HEK293 (cell line): ENCODE measurements around the gene CMTM2.

Experiments
- CTCF ChIA-PET: fragments of 350-600 bp; formaldehyde crosslinking; extraction: SDS; loops from one replicate; lab custom pipeline; 2021; ENCODE audit warnings: antibody characterized with exemption; lab: Yijun Ruan, JAX
- POLR2A ChIA-PET: fragments of 300-600 bp; formaldehyde crosslinking; extraction: SDS; loops from one replicate; lab custom pipeline; 2020; ENCODE audit warnings: antibody characterized with exemption, inconsistent platforms; lab: Yijun Ruan, JAX
- H3K27ac ChIP-seq: fragments of 200-500 bp; sonication (Bioruptor generic); 2 replicates; pipeline ENCODE4 v1.5.1; 2014; ENCODE audit warnings: low read depth, low read length, control low read depth, inconsistent platforms; ENCODE audit errors: extremely low read depth
- H3K36me3 ChIP-seq, 2 experiments: fragments of 200-500 bp in 1 of 2; sonication (Bioruptor generic) in 1 of 2; 1 replicate in 1 of 2; 2 replicates in 1 of 2; pipeline ENCODE4 v1.5.1; 2014 to 2017; ENCODE audit warnings: inconsistent platforms in 2 of 2, low read length in 2 of 2; ENCODE audit not compliant: control insufficient read depth in 2 of 2, insufficient read depth in 1 of 2
- H3K4me1 ChIP-seq: fragments of 200-500 bp; sonication (Bioruptor generic); 2 replicates; pipeline ENCODE4 v1.5.1; 2014; ENCODE audit warnings: mild to moderate bottlenecking, low read length, inconsistent platforms; ENCODE audit not compliant: control insufficient read depth, insufficient read depth
- H3K4me3 ChIP-seq: 2 replicates; pipeline ENCODE4 v1.5.1; 2011; ENCODE audit warnings: low read depth, mild to moderate bottlenecking, control low read depth, low read length, moderate library complexity
- H3K9me3 ChIP-seq: fragments of 200-500 bp; sonication (Bioruptor generic); 2 replicates; pipeline ENCODE4 v1.5.1; 2014; ENCODE audit warnings: low read depth, low read length, inconsistent platforms; ENCODE audit not compliant: control insufficient read depth, insufficient read depth
- BCL11B ChIP-seq: fragments of 450-650 bp; formaldehyde crosslinking; IDR thresholded peaks from 2 replicates; pipeline ENCODE4 v1.5.1; 2016; ENCODE audit warnings: low read depth, missing biosample characterization, missing genetic modification characterization
- FEZF1 ChIP-seq: fragments of 450-650 bp; formaldehyde crosslinking; IDR thresholded peaks from 2 replicates; pipeline ENCODE4 v1.5.1; 2016; ENCODE audit warnings: missing biosample characterization, missing genetic modification characterization
- GLIS1 ChIP-seq: fragments of 450-650 bp; formaldehyde crosslinking; IDR thresholded peaks from 2 replicates; pipeline ENCODE4 v1.5.1; 2016; ENCODE audit warnings: missing biosample characterization, missing genetic modification characterization
- HOXA7 ChIP-seq: sonication (generic); formaldehyde crosslinking; IDR thresholded peaks from 2 replicates; pipeline ENCODE4 v1.8.1; 2022; ENCODE audit warnings: missing genetic modification reagents, borderline replicate concordance
- IKZF3 ChIP-seq: fragments of 450-650 bp; IDR thresholded peaks from 2 replicates; pipeline ENCODE4 v1.5.0; 2018; ENCODE audit warnings: missing biosample characterization, mild to moderate bottlenecking, missing genetic modification characterization, moderate library complexity
- KLF1 ChIP-seq: fragments of 450-650 bp; formaldehyde crosslinking; IDR thresholded peaks from 2 replicates; pipeline ENCODE4 v1.5.1; 2016; ENCODE audit warnings: missing biosample characterization, missing genetic modification characterization
- OSR2 ChIP-seq: fragments of 450-650 bp; formaldehyde crosslinking; IDR thresholded peaks from 2 replicates; pipeline ENCODE4 v1.5.1; 2016; ENCODE audit warnings: missing biosample characterization, missing genetic modification characterization
- TCF7L2 ChIP-seq: IDR thresholded peaks from 2 replicates; pipeline ENCODE4 v1.6.1; 2011; ENCODE audit warnings: low read depth, mild to moderate bottlenecking, inconsistent platforms, low read length, moderate library complexity, borderline replicate concordance
- ZIC2 ChIP-seq: fragments of 450-650 bp; formaldehyde crosslinking; IDR thresholded peaks from 2 replicates; pipeline ENCODE4 v1.5.1; 2016; ENCODE audit warnings: missing biosample characterization, missing genetic modification characterization
- ZNF132 ChIP-seq: fragments of 450-650 bp; formaldehyde crosslinking; IDR thresholded peaks from 2 replicates; pipeline ENCODE4 v1.5.1; 2017; ENCODE audit warnings: missing biosample characterization, missing genetic modification characterization, borderline replicate concordance
- ZNF148 ChIP-seq: fragments of 450-650 bp; formaldehyde crosslinking; IDR thresholded peaks from 2 replicates; pipeline ENCODE4 v1.5.0; 2017; ENCODE audit warnings: missing biosample characterization, missing genetic modification characterization, borderline replicate concordance
- ZNF174 ChIP-seq: fragments of 450-650 bp; formaldehyde crosslinking; IDR thresholded peaks from 2 replicates; pipeline ENCODE4 v1.5.0; 2017; ENCODE audit warnings: missing biosample characterization, mild to moderate bottlenecking, missing genetic modification characterization
- ZNF24 ChIP-seq: fragments of 450-650 bp; formaldehyde crosslinking; IDR thresholded peaks from 2 replicates; pipeline ENCODE4 v1.5.1; 2016; ENCODE audit warnings: missing biosample characterization, missing genetic modification characterization
- ZNF335 ChIP-seq: fragments of 450-650 bp; formaldehyde crosslinking; conservative IDR thresholded peaks from 2 replicates; pipeline ENCODE4 v1.5.1; 2016; ENCODE audit warnings: missing biosample characterization, missing genetic modification characterization
- ZNF548 ChIP-seq: fragments of 450-650 bp; formaldehyde crosslinking; IDR thresholded peaks from 2 replicates; pipeline ENCODE4 v1.5.1; 2016; ENCODE audit warnings: missing biosample characterization, missing genetic modification characterization
- ZNF561 ChIP-seq: fragments of 450-650 bp; IDR thresholded peaks from 2 replicates; pipeline ENCODE4 v1.5.1; 2018; ENCODE audit warnings: missing biosample characterization, missing genetic modification characterization, borderline replicate concordance
- ZNF600 ChIP-seq: fragments of 450-650 bp; formaldehyde crosslinking; IDR thresholded peaks from 2 replicates; pipeline ENCODE4 v1.5.1; 2016; ENCODE audit warnings: missing biosample characterization, missing genetic modification characterization
- ZNF777 ChIP-seq: fragments of 450-650 bp; formaldehyde crosslinking; IDR thresholded peaks from 2 replicates; pipeline ENCODE4 v1.5.1; 2017; ENCODE audit warnings: missing biosample characterization, missing genetic modification characterization, borderline replicate concordance
- ZSCAN30 ChIP-seq: fragments of 450-650 bp; IDR thresholded peaks from 2 replicates; pipeline ENCODE4 v1.5.1; 2018; ENCODE audit warnings: missing biosample characterization, mild to moderate bottlenecking, missing genetic modification characterization, moderate library complexity
- TF ChIP-seq, protein P1 (sequence below): fragments of 450-650 bp; formaldehyde crosslinking; IDR thresholded peaks from 2 replicates; pipeline ENCODE4 v1.5.1; 2017; ENCODE audit warnings: missing biosample characterization, missing genetic modification characterization

The CMTM2 gene

GRCh38 chr16:66617010-66617434 lies 37.8 kb downstream of the CMTM2 start:
- CTCF ChIA-PET: interaction anchor here (0.7 to 5.3 kb wide), 4 partner anchors 9 to 112 kb away, joined by 3 to 28 read pairs (median 10); no protein-coding TSS in a partner anchor
- H3K9me3 ChIP-seq: no peaks in the 10 kb centered on the region
- peaks cover 13% of the 10 kb centered on the region for H3K4me1 ChIP-seq
- H3K27ac ChIP-seq: no peak overlapping the region
- no peak overlapping the region for H3K4me3 ChIP-seq
- POLR2A ChIA-PET: interaction anchor here (1.3 kb wide), 1 partner anchor 9 kb away, joined by 4 read pairs; no protein-coding TSS in a partner anchor
- H3K36me3 ChIP-seq: peaks cover 0 to 72% of the 10 kb centered on the region in 2 experiments; a peak in 1 of 3 replicates
- TF ChIP-seq KLF1 (tag by site-specific recombination): no peak
- peak; percentile 32; the same call in 1 of the 2 replicates for TF ChIP-seq ZNF24
- TF ChIP-seq IKZF3: 0 out of 2 replicates have a peak, but pooled peaks have one; percentile 54
- TF ChIP-seq OSR2 (tag by site-specific recombination): peak; percentile 46; the same call in 1 of the 2 replicates
- no peak for TF ChIP-seq ZNF174 (tag by site-specific recombination)
- TF ChIP-seq GLIS1 (tag by site-specific recombination): peak; percentile 53
- 0 out of 2 replicates have a peak, but pooled peaks have one; percentile 22 for TF ChIP-seq ZNF561 (tag by site-specific recombination)
- peak; percentile 85 for TF ChIP-seq ZIC2 (tag by site-specific recombination)
- TF ChIP-seq ZNF335 (tag by site-specific recombination): 0 out of 2 replicates have a peak, but pooled peaks have one; percentile 13
- TF ChIP-seq FEZF1 (tag by site-specific recombination): peak; percentile 54; the same call in 1 of the 2 replicates
- TF ChIP-seq, protein P1, sequence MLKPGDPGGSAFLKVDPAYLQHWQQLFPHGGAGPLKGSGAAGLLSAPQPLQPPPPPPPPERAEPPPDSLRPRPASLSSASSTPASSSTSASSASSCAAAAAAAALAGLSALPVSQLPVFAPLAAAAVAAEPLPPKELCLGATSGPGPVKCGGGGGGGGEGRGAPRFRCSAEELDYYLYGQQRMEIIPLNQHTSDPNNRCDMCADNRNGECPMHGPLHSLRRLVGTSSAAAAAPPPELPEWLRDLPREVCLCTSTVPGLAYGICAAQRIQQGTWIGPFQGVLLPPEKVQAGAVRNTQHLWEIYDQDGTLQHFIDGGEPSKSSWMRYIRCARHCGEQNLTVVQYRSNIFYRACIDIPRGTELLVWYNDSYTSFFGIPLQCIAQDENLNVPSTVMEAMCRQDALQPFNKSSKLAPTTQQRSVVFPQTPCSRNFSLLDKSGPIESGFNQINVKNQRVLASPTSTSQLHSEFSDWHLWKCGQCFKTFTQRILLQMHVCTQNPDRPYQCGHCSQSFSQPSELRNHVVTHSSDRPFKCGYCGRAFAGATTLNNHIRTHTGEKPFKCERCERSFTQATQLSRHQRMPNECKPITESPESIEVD (tag by site-specific recombination): peak; percentile 72

GRCh38 chr16:66617728-66618127 lies 38.5 kb downstream of the CMTM2 start:
- CTCF ChIA-PET: interaction anchor here (0.8 to 5.3 kb wide), 5 partner anchors 9 to 123 kb away, joined by 3 to 28 read pairs (median 4); no protein-coding TSS in a partner anchor
- peaks cover 13% of the 10 kb centered on the region for H3K4me1 ChIP-seq
- POLR2A ChIA-PET: interaction anchor here (1.3 kb wide), 1 partner anchor 10 kb away, joined by 4 read pairs; no protein-coding TSS in a partner anchor
- no peak overlapping the region for H3K4me3 ChIP-seq
- no peak overlapping the region for H3K27ac ChIP-seq
- no peak for TF ChIP-seq ZNF600 (tag by site-specific recombination)
- TF ChIP-seq ZNF132 (tag by site-specific recombination): no peak
- no peak for TF ChIP-seq TCF7L2
- TF ChIP-seq ZNF548: no peak
- no peak for TF ChIP-seq ZNF148
- no peak for TF ChIP-seq ZNF777 (tag by site-specific recombination)
- no peak for TF ChIP-seq ZSCAN30
- TF ChIP-seq HOXA7 (CRISPR knock-in tag): no peak
- TF ChIP-seq BCL11B: no peak
- no peaks in the 10 kb centered on the region for H3K9me3 ChIP-seq
- H3K36me3 ChIP-seq: peaks cover 0 to 71% of the 10 kb centered on the region in 2 experiments; a peak in 1 of 3 replicates
